GM12878 (cell line): ENCODE results near the gene C1GALT1. TPM values are rescaled to one million over a fixed set of nuclear protein-coding genes. Genes with fewer than 3 reads are reported as not detected.

Source experiments
- ATAC-seq: fragments of 200-7000 bp; cut with Tn5 transposase; 3 replicates; pipeline ENCODE4 v1.9.1; 2020; ENCODE audit warnings: mild to moderate bottlenecking, moderate library complexity
- BruUV-seq: library from RNA; stranded (reverse); fragments of 400-500 nt; replicated peaks from 2 replicates; lab custom pipeline; 2021; lab: Mats Ljungman, UMichigan
- CTCF ChIA-PET: fragments of 300-600 bp; sonication (Branson Sonifier 250); formaldehyde crosslinking; extraction: SDS; loops from one replicate; lab custom pipeline; 2021; ENCODE audit warnings: inconsistent platforms; lab: Yijun Ruan, JAX
- POLR2A ChIA-PET: fragments of 350-600 bp; formaldehyde crosslinking; extraction: SDS; loops from one replicate; lab custom pipeline; 2021; ENCODE audit warnings: inconsistent platforms; lab: Charles Lee
- RAD21 ChIA-PET: fragments of 300-600 bp; sonication (Branson Sonifier 250); formaldehyde crosslinking; loops from one replicate; lab custom pipeline; 2023; ENCODE audit warnings: antibody characterized with exemption; ENCODE audit not compliant: unreplicated experiment; lab: Charles Lee
- SMC1A ChIA-PET: fragments of 300-600 bp; sonication (Branson Sonifier 250); formaldehyde crosslinking; loops from one replicate; lab custom pipeline; 2023; ENCODE audit not compliant: unreplicated experiment, uncharacterized antibody; lab: Charles Lee
- DNase-seq: peaks from one replicate; pipeline ENCODE4 v3.0.0-alpha.2; 2011; ENCODE audit warnings: low read depth, low spot score
- FAIRE-seq: peaks from 3 replicates; lab custom pipeline; 2011; peaks lifted over from hg19 to GRCh38; lab: Jason Lieb, UNC
- H2AFZ ChIP-seq: 2 replicates; pipeline ENCODE4 v1.6.0; 2011; ENCODE audit warnings: low read depth, low read length, control low read depth; ENCODE audit not compliant: control insufficient read depth
- H3K27ac ChIP-seq: 2 replicates; pipeline ENCODE4 v1.5.1; 2011; ENCODE audit warnings: control low read depth; ENCODE audit not compliant: control insufficient read depth, insufficient read depth
- H3K27me3 ChIP-seq, 2 experiments: replicated peaks in 1 of 2; 2 replicates each; pipeline versions ENCODE4 v1.6.0 to v1.6.1; 2011; ENCODE audit warnings: low read length in 1 of 2; ENCODE audit not compliant: control insufficient read depth in 2 of 2, insufficient read depth in 2 of 2
- H3K36me3 ChIP-seq, 2 experiments: 2 replicates each; pipeline ENCODE4 v1.5.1; 2011; ENCODE audit warnings: low read length in 1 of 2; ENCODE audit not compliant: control insufficient read depth in 2 of 2, insufficient read depth in 2 of 2
- H3K4me1 ChIP-seq: 2 replicates; pipeline ENCODE4 v1.6.1; 2011; ENCODE audit warnings: mild to moderate bottlenecking, low read length, moderate library complexity, mixed read lengths; ENCODE audit not compliant: control insufficient read depth, insufficient read depth
- H3K4me2 ChIP-seq: 2 replicates; pipeline ENCODE4 v1.6.0; 2011; ENCODE audit warnings: control low read depth; ENCODE audit not compliant: control insufficient read depth, insufficient read depth
- H3K4me3 ChIP-seq: fragments of 200-600 bp; sonication (generic); 2 replicates; pipeline ENCODE4 v1.5.1; 2016
- H3K79me2 ChIP-seq: 2 replicates; pipeline ENCODE4 v1.6.0; 2011; ENCODE audit warnings: low read length; ENCODE audit not compliant: control insufficient read depth, insufficient read depth
- H3K9ac ChIP-seq: 2 replicates; pipeline ENCODE4 v1.8.0; 2011; ENCODE audit warnings: low read length, control low read depth, mixed read lengths; ENCODE audit not compliant: control insufficient read depth, insufficient read depth
- H3K9me3 ChIP-seq: replicated peaks from 3 replicates; pipeline ENCODE4 v1.5.1; 2011; ENCODE audit warnings: mild to moderate bottlenecking, low read length; ENCODE audit not compliant: control insufficient read depth, insufficient read depth
- H4K20me1 ChIP-seq: 2 replicates; pipeline ENCODE4 v1.6.0; 2011; ENCODE audit not compliant: control insufficient read depth, insufficient read depth
- CREM ChIP-seq: IDR thresholded peaks from 2 replicates; pipeline ENCODE4 v1.6.1; 2014; ENCODE audit warnings: antibody characterized with exemption, low read depth
- MLLT1 ChIP-seq: fragments of 450-650 bp; IDR thresholded peaks from 2 replicates; pipeline ENCODE4 v1.6.1; 2016; ENCODE audit warnings: mild to moderate bottlenecking
- NKRF ChIP-seq: fragments of 450-650 bp; conservative IDR thresholded peaks from 2 replicates; pipeline ENCODE4 v1.6.1; 2017; ENCODE audit warnings: mild to moderate bottlenecking, moderate library complexity
- STAT1 ChIP-seq: fragments of 450-650 bp; conservative IDR thresholded peaks from 2 replicates; pipeline ENCODE4 v1.6.1; 2014; ENCODE audit warnings: antibody characterized with exemption, mild to moderate bottlenecking
- YBX1 ChIP-seq: fragments of 450-650 bp; IDR thresholded peaks from 2 replicates; pipeline ENCODE4 v1.6.1; 2016; ENCODE audit warnings: antibody characterized with exemption
- WGBS: methylation state at CpG from one replicate; pipeline ENCODE4 v1.1.6; 2016; ENCODE audit warnings: low lambda C conversion rate; ENCODE audit not compliant: insufficient replicate concordance, insufficient coverage; ENCODE audit errors: missing lambda C conversion rate; 5-methylcytosine and 5-hydroxymethylcytosine counted together
- in situ Hi-C: fragments of 300-500 bp; cut with MboI; formaldehyde crosslinking; loops from 9 replicates; pipeline ENCODE4 v1.14.3; 2018; ENCODE audit warnings: mixed read lengths
- intact Hi-C: fragments of 100-400 bp; cut with micrococcal nuclease; formaldehyde crosslinking; loops from one replicate; pipeline ENCODE4 v1.14.2; 2022; ENCODE audit not compliant: unreplicated experiment
- polyA plus RNA-seq, 11 experiments: library from polyadenylated mRNA; depleted of rRNA in 4 of 11; unstranded in 6 of 11; stranded (reverse) in 5 of 11; fragments of >200 nt; fragmentation: Nextera tagmentation in 4 of 11; fragmentation: Illumina TruSeq in 1 of 11; extraction: Ambion mirVana in 4 of 11; extraction: Trizol in 1 of 11; gene quantifications; 1 replicate in 1 of 11; 2 replicates in 10 of 11; pipeline versions ENCODE4 v1.2.1 to v1.2.3, GENCODE V29; 2011 to 2016; ENCODE audit warnings: inconsistent platforms in 2 of 11, missing spikeins in 2 of 11, low read depth in 1 of 11
- total RNA-seq, 4 experiments: library from RNA; depleted of rRNA in 3 of 4; stranded (reverse); fragments of >200 nt in 3 of 4; fragmentation: Illumina TruSeq in 1 of 4; extraction: Trizol in 1 of 4; gene quantifications; 2 replicates each; pipeline versions ENCODE4 v1.2.1 to v1.2.3, GENCODE V29; 2013 to 2021

Gene C1GALT1
- total and polyA plus RNA-seq, 10 of the 15 experiments (the other 5 are each of a cell fraction or from before 2014, with no cell fraction given): 1.6 to 25.0 (median 8.5) TPM

- TF ChIP-seq NKRF: no peak
- TF ChIP-seq MLLT1: no peak
- no peak for TF ChIP-seq YBX1
These were observed 5.3 kb upstream of the C1GALT1 start (continued) for GRCh38 chr7:7177044-7177517.

- ChIA-PET CTCF (interaction anchor here (1.1 kb wide), 1 partner anchor 173 kb away, joined by 3 read pairs; no protein-coding TSS in a partner anchor), POLR2A (interaction anchor here (0.6 kb wide), 1 partner anchor 25 kb away, joined by 3 read pairs; no protein-coding TSS in a partner anchor), RAD21 (no interaction called here), SMC1A (interaction anchor here (0.8 to 1.0 kb wide), 3 partner anchors 80 to 1036 kb away, joined by 3 to 4 read pairs (median 3); no protein-coding TSS in a partner anchor)
- BruUV-seq: no TSS peak
- 100% methylated on average over 2 of the region's 2 CpGs for WGBS
- Histone ChIP-seq H2AFZ (no peak overlapping the region), H3K4me3 (no peak overlapping the region), H3K27me3 (no peaks in the 10 kb centered on the region), H4K20me1 (no peaks in the 10 kb centered on the region), H3K36me3 (no peaks in the 10 kb centered on the region), H3K4me1 (peaks cover 3% of the 10 kb centered on the region), H3K4me2 (no peak overlapping the region), H3K27ac (no peak overlapping the region), H3K79me2 (peaks cover 6% of the 10 kb centered on the region), H3K9ac (no peak overlapping the region), H3K9me3 (no peaks in the 10 kb centered on the region; the same call in 2 of the 3 replicates)
- FAIRE-seq: no peak
- ATAC-seq: no peak
- no peak for TF ChIP-seq CREM
- TF ChIP-seq STAT1: no peak
- in situ Hi-C loops (no loop called here), intact Hi-C loops (no loop called here)
- no peak for DNase-seq
These were observed 4.3 kb upstream of the C1GALT1 start for GRCh38 chr7:7178081-7178480.
